ENCODE data around the gene PDE7B. TPM values are rescaled to one million over a fixed set of nuclear protein-coding genes. Genes with fewer than 3 reads are reported as not detected.
A peak's percentile ranks its signal among the peaks of the same experiment; 100 is the strongest.
"Not testable (repeated sequence)": the region's sequence is repeated elsewhere in the genome, so short reads cannot be mapped to it uniquely, and the experiment has no call there.

The PDE7B gene
- total RNA-seq, 2 donors from 2014 or later: 0.27 to 0.93 TPM

GRCh38 chr6:135832166-135832565 is 19.3 kb upstream of the PDE7B start:
- no peak overlapping the region for H3K27ac Mint-ChIP-seq
- no peak for DNase-seq (ENCODE audit: low spot score in 2 of 2)
- ATAC-seq: no peak
- no peaks in the 10 kb centered on the region for H3K9me3 Mint-ChIP-seq
- H3K36me3 Mint-ChIP-seq: no peaks in the 10 kb centered on the region

- no peak overlapping the region for H3K27ac Mint-ChIP-seq
- no peaks in the 10 kb centered on the region for H3K36me3 Mint-ChIP-seq
- H3K9me3 Mint-ChIP-seq: no peaks in the 10 kb centered on the region
- DNase-seq (ENCODE audit: low spot score in 2 of 2) (no peak), ATAC-seq (no peak)
These were observed 17.7 kb upstream of the PDE7B start for GRCh38 chr6:135833771-135834170.

DNA sequence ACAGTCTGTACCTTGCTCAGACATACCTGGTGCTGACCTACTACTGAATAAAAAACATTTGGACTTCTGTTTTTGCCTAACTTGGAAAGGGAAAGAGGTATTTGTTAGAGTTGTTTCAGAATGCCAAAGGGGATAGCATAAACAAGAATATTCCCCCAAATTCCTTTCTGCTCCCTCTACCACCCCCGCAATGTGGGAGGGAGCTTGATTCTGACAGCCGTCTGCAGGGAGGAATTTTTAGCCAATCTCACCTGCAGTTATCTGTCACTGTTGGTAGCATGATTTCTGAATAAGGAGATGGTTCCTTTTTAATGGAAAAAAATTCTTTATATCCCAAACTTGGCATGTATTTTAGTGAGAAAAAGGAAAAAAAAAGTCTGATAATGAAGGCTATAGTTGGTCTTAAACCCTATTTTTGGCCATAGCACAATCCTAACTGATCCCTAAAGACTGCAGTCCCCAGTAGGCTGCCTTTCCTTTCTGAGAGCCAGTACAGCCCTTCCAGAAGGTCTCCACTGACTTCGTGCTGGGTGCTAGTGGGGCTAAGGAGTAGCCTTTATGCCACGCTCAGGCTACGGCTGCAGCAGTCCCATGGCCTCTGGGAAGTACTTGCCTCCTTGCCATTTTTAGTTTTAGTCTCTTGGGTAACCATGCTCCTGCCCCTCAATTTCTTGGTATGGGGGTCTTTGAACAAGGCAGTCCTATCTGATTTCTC is 13.6 kb upstream of the PDE7B start:
- Mint-ChIP-seq H3K36me3 (no peaks in the 10 kb centered on the region), H3K27ac (no peak overlapping the region), H3K9me3 (no peaks in the 10 kb centered on the region)
- ATAC-seq (no peak), DNase-seq (ENCODE audit: low spot score in 2 of 2) (no peak)

DNA sequence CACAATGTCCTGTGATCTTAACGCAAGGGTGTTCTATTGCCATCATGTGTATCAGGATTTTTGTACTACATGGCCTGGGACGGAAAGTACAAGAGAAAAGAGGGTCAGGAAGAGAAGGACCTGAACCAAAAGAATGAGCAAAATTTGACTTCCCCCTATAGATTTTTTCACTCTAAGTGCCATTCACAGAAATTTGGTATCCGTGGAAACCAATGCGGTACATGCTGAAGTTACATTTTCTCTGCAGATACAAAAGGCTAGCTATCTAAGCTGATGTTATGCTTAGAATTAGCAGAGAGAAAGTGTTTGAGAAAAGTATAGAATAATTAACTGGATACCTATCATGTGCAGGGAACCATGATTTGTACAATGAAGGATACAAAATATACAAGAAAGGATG is 12.4 kb upstream of the PDE7B start:
- no peaks in the 10 kb centered on the region for H3K9me3 Mint-ChIP-seq

GRCh38 chr6:135842618-135843392 is 8.7 kb upstream of the PDE7B start:
- no peaks in the 10 kb centered on the region for H3K36me3 Mint-ChIP-seq
- peaks cover 0 to 4% of the 10 kb centered on the region in 2 donors for H3K9me3 Mint-ChIP-seq
- DNase-seq (ENCODE audit: low spot score in 2 of 2): no peak
- H3K27ac Mint-ChIP-seq: no peak overlapping the region
- no peak for ATAC-seq

More for the DNA sequence above, 12.4 kb upstream of the PDE7B start:
- Mint-ChIP-seq H3K27ac (no peak overlapping the region), H3K36me3 (no peaks in the 10 kb centered on the region)
- no peak for DNase-seq (ENCODE audit: low spot score in 2 of 2)
- ATAC-seq: no peak

DNA sequence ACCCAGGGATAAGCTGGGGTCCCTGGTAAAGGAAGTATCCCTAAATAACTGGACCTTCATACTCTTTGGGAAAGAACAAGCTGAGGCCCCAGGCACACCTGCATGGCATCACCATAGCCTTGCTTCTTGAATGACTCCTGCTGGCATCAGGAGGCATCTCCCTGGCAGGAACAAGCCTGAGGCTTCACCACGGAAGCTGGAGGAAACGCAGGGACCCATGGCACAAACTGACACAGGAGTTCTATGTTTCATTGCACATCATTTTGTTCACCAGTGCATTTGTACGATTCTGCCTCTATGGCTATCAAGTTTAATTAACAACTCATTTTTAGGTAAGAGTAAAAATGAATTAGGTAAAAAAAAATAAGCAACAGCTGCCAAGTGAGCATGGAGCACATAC is 619 bp upstream of the PDE7B start:
- no peaks in the 10 kb centered on the region for H3K9me3 Mint-ChIP-seq
- ATAC-seq (no peak), DNase-seq (ENCODE audit: low spot score in 2 of 2) (no peak)
- no peaks in the 10 kb centered on the region for H3K36me3 Mint-ChIP-seq
- no peak overlapping the region for H3K27ac Mint-ChIP-seq

DNA sequence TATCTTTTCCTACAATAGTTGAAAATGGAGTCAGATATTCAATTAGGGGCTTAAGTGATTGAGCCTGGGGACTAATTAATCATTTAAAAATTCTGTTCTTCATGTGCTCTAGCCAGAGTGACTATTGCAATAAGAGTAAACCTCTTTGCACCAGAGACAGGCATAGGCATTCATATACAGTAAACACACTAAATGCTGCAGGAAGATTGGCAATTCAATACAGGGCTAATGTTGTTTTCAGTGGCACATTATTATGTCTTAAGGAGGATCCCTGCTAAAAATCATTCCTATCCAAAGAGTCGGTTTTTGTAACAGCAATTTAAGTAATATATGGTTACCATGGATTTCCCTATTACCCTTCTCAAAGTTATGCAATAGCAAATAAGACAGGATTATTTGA is 1.2 kb downstream of the PDE7B start:
- H3K27ac Mint-ChIP-seq: no peak overlapping the region
- ATAC-seq: no peak
- no peaks in the 10 kb centered on the region for H3K36me3 Mint-ChIP-seq
- H3K9me3 Mint-ChIP-seq: no peaks in the 10 kb centered on the region
- no peak for DNase-seq (ENCODE audit: low spot score in 2 of 2)

DNA sequence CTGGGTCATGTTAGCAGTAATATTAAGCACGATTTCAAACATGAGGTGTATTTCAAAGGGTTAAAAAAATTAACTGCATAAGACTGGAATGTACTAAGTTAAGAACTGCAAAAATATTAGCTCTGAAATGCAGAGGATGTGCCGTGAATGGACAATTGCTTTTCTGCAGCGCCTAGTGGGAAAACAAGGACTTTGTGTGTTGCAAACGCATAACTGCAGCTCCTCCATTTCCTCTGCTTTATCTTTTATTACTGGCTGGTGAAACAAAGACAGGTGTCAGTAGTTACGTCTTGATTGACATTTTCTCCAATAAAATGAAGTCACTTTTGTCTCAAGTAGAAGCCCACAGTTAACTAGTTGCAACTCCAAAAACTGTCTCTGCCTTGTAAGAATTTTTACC is 1.7 kb downstream of the PDE7B start:
- no peak for ATAC-seq
- Mint-ChIP-seq H3K27ac (no peak overlapping the region), H3K36me3 (no peaks in the 10 kb centered on the region), H3K9me3 (no peaks in the 10 kb centered on the region)
- no peak for DNase-seq (ENCODE audit: low spot score in 2 of 2)

- no peak for DNase-seq (ENCODE audit: low spot score in 2 of 2)
- Mint-ChIP-seq H3K27ac (no peak overlapping the region), H3K9me3 (no peaks in the 10 kb centered on the region), H3K36me3 (no peaks in the 10 kb centered on the region)
- no peak for ATAC-seq
These were observed 2.5 kb downstream of the PDE7B start for GRCh38 chr6:135853986-135854385.

DNA sequence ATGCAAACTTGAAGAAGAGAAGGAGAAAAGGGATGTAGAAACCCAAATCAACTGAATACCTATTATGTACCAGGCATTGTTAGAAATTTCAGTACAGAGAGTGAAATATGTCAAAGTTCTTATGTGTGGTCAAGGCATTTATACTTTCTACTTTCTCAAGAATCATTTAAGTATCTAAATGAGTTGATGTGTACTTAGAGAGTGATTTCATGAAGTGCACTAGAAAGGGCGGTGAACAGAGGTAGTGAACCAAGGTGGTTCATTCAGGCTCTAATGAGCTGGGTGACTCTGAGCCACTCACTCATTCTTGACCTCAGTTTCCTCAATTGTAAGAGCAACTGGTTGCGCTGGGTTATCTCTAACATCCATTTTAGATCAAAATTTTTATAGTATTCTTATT is 3.3 kb downstream of the PDE7B start:
- no peaks in the 10 kb centered on the region for H3K36me3 Mint-ChIP-seq
- ATAC-seq (peak; percentile 70 to 84), DNase-seq (ENCODE audit: low spot score in 2 of 2) (no peak)
- H3K9me3 Mint-ChIP-seq: no peaks in the 10 kb centered on the region
- H3K27ac Mint-ChIP-seq: peak overlapping the region in 1 of 2 donors; percentile 56

DNA sequence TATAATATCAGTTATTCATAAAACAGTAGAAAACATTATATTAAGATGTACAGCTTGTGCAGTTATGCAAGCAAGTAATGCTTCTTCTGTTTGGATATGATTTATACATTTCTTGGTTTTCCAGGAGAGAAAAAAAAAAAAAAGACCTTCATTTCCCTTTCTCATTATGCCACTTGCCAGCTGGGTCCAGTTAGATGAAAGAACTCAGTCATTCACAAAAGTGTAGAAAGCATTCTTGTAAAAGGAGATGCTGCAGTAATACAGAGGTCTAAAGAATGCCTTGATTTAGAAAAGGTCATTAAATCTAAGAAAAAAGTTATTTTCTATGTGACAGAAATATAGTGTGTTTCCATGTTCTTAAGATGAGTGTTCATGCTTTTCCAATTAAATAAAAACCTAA is 7.4 kb downstream of the PDE7B start:
- Mint-ChIP-seq H3K36me3 (no peaks in the 10 kb centered on the region), H3K27ac (no peak overlapping the region), H3K9me3 (no peaks in the 10 kb centered on the region)
- ATAC-seq (no peak), DNase-seq (ENCODE audit: low spot score in 2 of 2) (no peak)

GRCh38 chr6:135860361-135860760 is 8.9 kb downstream of the PDE7B start:
- H3K36me3 Mint-ChIP-seq: peaks cover 5% of the 10 kb centered on the region in 2 donors
- DNase-seq (ENCODE audit: low spot score in 2 of 2) (no peak), ATAC-seq (no peak)
- H3K9me3 Mint-ChIP-seq: peaks cover 0 to 4% of the 10 kb centered on the region in 2 donors
- no peak overlapping the region for H3K27ac Mint-ChIP-seq

DNA sequence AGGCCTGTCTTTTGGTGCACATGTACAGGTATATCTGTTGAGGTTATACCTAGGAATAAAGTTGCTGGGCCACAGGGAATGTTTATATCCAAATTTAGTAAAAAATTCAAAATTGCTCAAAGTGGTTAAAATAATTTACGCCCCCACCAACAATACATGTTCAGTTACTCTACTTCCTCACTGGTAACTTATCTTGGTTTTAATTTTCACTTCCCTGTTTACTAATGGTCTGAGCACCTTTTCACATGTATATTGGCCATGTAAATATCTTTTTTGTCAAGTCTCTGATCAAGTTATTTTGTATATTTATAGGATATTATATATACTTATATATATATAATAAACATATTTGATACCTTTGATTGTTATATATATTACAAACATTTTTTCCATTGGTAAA is 9.7 kb downstream of the PDE7B start:
- Mint-ChIP-seq H3K36me3 (peaks cover 5 to 7% of the 10 kb centered on the region in 2 donors), H3K27ac (no peak overlapping the region), H3K9me3 (peaks cover 0 to 7% of the 10 kb centered on the region in 2 donors)
- no peak for ATAC-seq
- no peak for DNase-seq (ENCODE audit: low spot score in 2 of 2)

- H3K27ac Mint-ChIP-seq; ATAC-seq; H3K9me3 Mint-ChIP-seq; H3K36me3 Mint-ChIP-seq; DNase-seq (ENCODE audit: low spot score in 2 of 2): not testable (repeated sequence)
These were observed 13.4 kb downstream of the PDE7B start for GRCh38 chr6:135864929-135865328.

DNA sequence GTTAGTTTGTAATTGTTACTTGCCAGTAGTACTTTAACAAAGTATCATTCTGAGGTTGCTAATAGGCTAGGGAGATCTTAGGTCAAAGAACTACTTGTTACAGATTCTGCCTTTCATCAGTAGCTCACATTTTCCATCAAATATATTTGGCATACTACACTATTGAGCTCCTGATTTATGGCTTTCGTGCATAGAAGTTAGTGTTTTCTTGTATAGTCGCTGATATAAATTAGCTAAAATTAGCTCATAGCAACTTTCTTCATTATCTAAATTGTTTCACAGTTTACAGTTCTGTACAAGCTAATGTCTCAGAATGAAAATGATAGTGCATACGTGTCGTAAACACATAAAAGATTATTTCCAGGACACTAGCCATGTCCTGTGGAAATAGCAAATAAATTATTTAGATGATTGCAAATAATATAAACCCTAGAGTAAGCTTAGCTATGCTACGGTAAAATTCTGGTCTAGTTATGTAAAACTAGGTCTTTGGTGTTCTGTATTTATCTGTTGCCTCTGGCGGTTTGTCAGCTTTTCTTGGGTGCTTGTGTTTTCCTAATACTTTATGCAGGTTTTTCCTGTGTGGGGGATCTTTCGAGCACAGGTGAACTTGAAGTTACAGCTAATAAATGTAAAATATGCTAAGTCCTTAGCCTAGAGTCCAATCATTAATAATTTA is 15.1 kb downstream of the PDE7B start:
- ATAC-seq: no peak
- Mint-ChIP-seq H3K9me3 (peaks cover 0 to 7% of the 10 kb centered on the region in 2 donors), H3K27ac (no peak overlapping the region), H3K36me3 (peaks cover 5 to 7% of the 10 kb centered on the region in 2 donors)
- no peak for DNase-seq (ENCODE audit: low spot score in 2 of 2)

- Mint-ChIP-seq H3K9me3 (peaks cover 0 to 7% of the 10 kb centered on the region in 2 donors), H3K27ac (no peak overlapping the region), H3K36me3 (peaks cover 5 to 7% of the 10 kb centered on the region in 2 donors)
- ATAC-seq: no peak
- DNase-seq (ENCODE audit: low spot score in 2 of 2): no peak
These were observed 15.8 kb downstream of the PDE7B start for GRCh38 chr6:135867332-135867731.

- DNase-seq (ENCODE audit: low spot score in 2 of 2): no peak
- Mint-ChIP-seq H3K9me3 (peaks cover 0 to 7% of the 10 kb centered on the region in 2 donors), H3K36me3 (peaks cover 5 to 7% of the 10 kb centered on the region in 2 donors), H3K27ac (peak overlapping the region in 1 of 2 donors; percentile 0)
- peak; percentile 90 to 96 for ATAC-seq
These were observed 18.4 kb downstream of the PDE7B start for GRCh38 chr6:135869857-135870256.

Data from activated naive CD4-positive, alpha-beta T cell treated with anti-CD3 and anti-CD28 coated beads, Interleukin-2, amount 50 U/mL, for 72 hours (primary cell).